Stimulated activated CD4-positive, alpha-beta T cell treated with anti-CD3 and anti-CD28 coated beads, Interleukin-4, amount 100 ng/mL, for 4 hours (primary cell): Measurements from ENCODE around the gene HHAT.

Experiments used
- DNase-seq, 2 experiments: peaks; one replicate each; pipeline ENCODE4 v3.0.0-alpha.2; 2020

HHAT gene

DNA sequence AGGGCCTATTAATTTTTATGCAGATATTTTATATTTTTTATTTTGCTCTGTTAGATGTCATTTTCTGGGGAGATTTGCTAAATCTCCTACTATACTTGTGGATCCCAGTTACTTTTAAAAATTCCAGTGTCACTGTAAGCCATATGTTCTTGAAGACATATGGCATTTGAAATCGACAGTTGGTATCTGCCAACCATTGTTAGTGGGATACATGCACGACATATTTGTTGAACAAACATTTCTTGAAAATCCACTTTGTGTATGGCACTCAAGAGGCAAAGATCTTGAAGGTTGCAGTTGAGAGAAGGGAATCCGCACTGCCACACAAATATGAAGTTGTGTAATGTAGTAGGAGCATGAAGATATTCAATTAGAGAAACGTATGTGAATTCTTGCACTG, 287.7 kb downstream of the HHAT start:
- DNase-seq = no peak

- DNase-seq = no peak
These were observed 288.6 kb downstream of the HHAT start for GRCh38 chr1:210617293-210617692.

GRCh38 chr1:210618369-210618768, 289.7 kb downstream of the HHAT start:
- DNase-seq = no peak

GRCh38 chr1:210620867-210621488, 292.3 kb downstream of the HHAT start:
- no peak for DNase-seq

DNA sequence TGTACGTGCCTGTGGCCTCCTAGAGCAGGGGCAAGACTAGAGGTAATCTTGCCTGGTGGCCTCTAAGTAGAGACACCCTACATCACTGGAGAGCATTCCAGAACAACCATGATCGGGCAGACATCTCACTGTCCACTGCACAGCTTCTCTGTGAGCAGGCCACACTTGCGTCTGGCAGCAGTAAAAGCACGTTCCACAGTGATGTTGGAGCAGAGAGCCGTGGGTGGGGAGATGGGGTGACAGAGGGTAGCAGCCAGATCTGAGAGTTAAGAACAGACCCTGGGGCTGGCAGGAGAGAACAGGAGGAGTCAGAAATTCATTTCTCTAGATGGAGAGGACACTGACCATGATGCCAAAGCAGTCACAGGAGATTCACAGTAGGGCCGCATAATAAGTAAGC, 293.0 kb downstream of the HHAT start:
- no peak for DNase-seq

GRCh38 chr1:210624722-210625121, 296.0 kb downstream of the HHAT start:
- DNase-seq = no peak

DNA sequence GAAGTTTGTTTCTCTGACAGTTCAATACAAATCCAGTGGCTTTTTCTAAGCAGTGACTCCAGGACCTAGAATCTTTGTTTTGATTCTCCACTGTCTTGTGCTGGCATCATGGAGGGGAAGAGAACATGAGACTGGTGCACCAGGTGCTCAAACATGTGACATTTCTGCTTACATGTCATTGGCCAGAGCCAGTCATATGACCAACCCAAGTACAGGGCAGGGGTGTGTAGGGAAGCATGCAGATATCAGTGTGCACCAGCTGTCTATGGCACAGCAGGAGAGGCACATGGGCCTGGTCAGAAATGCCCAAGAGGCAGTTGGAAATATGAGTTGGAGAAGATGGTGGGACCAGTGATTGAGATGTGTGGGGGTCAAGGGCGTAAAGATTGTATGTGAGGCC, 297.0 kb downstream of the HHAT start:
- DNase-seq = no peak

GRCh38 chr1:210626341-210626740, 297.6 kb downstream of the HHAT start:
- DNase-seq = no peak

GRCh38 chr1:210627755-210628154, 299.1 kb downstream of the HHAT start:
- no peak for DNase-seq

DNA sequence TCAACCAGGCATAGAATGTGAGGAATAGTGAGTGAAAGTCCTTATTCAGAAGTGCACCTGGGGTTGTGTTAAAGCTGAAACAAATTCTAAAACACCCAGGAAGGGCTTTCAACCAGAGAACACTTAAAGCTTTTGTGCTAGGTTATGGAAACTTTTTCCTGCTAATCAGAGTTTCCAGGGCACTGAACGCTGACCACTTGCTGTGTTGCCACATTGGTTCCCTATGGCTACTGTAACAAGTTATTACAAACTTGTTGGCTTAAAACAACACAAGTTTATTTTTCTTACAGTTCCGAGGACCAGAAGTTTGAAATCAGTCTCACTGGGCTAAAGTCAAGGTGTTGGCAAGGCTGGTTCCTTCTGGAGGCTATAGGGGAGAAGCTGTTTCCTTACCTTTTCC, 300.6 kb downstream of the HHAT start:
- no peak for DNase-seq

DNA sequence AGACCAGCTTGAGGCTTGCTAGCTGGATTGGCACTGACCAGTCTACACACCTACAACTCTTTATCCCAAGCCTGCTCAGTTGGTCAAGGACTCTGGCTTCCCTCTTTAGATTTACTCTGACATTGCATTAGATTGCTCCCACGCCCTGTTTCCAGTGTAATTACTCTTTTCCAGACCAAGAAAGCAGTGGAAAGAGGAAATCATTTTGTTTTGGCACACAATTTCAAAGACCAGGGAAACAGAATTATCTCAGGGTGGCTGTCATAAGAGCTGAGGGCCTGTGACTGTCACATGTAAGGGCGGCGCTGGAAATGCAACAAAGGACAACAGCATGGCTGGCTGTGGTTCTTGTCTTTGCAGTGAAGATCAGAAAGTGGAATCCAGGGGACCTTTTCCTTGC, 302.7 kb downstream of the HHAT start:
- no peak for DNase-seq

- no peak for DNase-seq
These were observed 304.4 kb downstream of the HHAT start for GRCh38 chr1:210633140-210633539.

DNA sequence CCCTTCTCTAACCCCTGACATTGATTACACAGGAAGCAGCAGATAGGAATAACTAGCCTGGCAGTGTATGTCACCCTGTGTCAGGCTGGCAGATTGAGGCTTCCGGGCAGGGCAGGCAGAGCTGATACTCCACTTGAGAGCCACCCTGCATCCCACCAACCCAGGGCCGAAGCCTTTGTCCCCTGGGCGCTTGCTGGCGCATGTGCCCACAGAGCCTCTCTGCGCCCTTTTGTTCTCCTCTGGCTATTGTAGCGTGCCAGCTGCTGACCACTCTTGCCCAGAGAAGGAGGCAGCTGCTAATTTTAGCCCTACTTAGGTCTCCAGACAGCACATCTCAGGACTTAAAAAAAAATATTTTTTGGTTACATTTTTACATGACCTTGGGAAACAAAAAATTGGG, 304.9 kb downstream of the HHAT start:
- no peak for DNase-seq

GRCh38 chr1:210635108-210635507, 306.4 kb downstream of the HHAT start:
- no peak for DNase-seq

GRCh38 chr1:210641582-210641981, 312.9 kb downstream of the HHAT start:
- DNase-seq = no peak

DNA sequence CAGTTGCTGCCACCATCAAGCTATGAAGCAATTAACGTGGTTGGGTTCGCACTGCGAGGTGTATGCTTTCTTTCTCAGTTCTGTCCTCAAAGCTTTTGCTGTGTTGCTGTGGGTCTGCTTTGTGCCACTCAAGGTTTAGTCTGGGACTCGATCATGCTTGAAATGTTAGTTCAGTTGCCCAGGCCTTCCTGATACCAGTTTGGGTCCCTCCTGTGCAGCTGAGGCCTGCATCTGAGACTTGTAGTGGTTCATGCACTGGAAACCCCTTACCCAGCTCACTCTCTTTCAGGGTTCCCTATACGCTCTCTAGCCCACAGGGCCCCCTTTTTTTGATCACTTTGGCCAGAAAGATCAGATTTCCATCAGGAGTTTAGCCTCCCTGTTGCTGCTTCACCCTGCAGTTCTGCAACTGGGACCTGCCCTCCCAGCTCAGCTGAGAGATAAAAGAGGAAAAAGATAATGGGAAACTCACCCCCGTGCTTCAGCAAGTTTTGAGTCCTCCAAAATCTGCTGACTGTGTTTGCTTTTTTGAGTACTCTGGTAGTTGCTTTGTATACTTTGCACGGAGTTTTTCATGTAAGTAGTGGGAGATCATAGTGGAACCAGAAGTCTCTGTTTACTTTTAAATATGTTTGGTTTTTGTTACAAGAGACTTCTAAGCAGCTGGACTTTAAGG, 317.0 kb downstream of the HHAT start:
- no peak for DNase-seq

DNA sequence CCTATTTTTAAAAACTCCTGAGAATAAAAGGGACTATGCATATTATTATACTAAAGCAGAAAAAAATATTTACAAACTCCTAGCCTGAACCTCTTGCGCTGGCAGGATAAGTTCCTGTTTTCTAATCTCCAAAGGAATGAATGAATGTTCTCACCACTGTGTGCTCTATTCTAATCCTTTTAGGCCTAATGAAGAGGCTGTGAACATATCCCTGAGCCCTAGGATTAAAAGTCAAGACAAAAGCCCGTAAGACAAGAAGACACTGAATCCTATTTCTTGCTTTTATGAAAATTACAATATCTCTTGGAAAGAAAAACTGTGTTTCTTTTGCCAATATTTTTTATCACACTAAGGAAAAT, 317.5 kb downstream of the HHAT start:
- DNase-seq = no peak

DNA sequence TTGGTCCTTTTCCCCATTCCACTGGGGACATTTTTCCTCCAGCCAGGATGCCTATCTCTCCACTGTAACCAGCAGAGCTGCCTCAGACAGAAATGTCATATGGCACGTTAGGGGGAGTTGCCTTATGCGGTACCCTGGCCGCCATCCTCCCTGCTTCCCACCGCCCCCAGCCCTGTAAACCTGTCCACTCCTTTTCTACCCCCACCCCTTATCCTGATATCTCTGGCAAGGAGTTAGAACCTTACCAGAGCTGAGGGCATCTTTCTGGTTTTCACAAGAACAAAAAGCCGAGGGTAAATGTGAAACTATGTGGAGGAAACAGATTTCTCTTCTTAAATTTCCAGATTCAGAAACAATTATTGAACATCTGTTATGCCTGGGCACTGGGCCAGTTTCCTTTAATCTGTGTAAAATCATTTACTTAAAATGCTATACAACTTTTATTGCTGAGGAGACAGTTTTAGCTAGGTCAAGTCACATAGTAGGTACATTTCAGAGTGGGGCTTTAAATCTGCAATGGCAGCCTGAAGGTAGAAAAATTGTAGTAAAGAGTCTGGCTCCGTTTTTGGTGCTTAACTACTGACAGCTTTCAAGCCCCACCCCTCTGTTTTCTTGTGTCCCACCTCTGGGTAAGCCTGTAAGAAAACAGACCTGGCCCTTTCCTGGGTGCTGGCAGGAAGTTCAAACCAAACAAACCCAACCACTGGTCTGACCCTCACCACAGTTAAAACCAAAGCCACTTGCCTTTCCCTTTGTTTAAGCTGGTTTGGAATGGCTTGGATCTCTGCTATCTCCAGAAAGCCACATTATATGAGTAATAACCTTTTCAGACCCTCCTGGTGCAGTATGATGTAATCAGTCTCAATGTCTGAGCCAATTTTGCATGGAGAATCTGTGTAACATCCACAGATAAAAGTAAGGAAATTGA, 319.0 kb downstream of the HHAT start:
- DNase-seq = no peak

DNA sequence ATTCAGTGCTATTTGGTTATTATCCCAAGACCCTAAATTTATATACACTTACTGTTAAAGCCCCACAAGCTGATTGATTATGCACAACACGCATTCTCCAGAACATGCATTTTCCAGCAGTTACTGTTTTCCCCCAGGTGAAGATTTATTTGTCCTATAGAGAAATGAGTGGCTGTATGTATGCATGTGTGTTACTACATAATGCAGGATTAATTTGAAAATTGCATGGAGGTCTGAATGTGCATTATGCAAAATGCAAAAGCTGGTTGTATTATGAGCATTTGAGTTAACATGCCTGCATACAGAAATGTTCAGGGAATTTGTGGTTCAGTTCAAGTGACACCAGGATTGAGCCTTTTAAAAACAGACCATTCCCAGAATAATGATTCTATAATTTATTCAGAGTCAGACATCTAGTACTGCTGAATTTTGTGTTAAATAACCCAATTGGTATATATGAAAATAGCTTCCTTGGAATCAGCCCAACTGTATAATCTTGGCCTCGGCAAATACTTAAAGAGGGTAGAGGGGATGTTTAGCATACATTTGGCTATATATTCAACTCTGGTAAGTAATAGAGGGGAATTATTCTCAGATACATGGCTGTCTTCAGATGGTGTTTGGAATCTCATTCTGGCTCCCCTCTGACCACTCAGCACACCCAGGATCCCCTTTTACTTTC, 320.0 kb downstream of the HHAT start:
- DNase-seq = no peak

- DNase-seq = no peak
These were observed 321.7 kb downstream of the HHAT start for GRCh38 chr1:210650403-210650802.

DNA sequence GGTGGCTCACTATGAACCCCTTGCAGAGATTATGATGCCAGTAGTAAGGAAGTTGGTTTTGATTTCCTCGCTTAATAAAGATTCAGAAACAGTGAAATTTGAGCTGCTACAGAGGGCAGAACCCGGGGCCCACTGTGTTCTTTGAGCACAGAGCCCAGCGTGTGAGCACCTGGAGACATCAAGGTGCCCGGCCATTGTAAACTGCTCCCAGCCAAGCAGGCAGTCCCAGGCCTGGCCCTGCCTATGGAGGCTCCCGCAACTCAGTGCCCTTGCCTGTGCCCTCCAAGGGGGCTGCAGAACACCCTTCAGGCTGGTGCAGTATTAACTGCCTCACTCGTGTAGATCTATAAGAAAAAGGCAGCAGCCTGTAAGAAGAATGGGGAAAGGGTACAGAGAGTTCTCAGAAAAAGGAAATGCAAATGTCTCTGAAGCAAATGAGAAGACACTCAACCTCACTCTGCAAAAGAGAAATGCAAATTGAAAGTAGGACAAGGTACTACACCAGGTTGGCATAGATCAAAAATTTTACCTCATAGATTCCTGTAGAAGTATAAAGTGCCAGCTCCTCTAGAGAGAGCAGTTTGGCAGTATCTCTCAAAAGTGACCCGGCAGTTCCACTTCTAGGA, 323.7 kb downstream of the HHAT start:
- no peak for DNase-seq

GRCh38 chr1:210653771-210654170, 325.1 kb downstream of the HHAT start:
- no peak for DNase-seq
